ENCODE data around the gene FBXO10.
A peak's percentile ranks its signal among the peaks of the same experiment; 100 is the strongest.

Gene FBXO10

DNA sequence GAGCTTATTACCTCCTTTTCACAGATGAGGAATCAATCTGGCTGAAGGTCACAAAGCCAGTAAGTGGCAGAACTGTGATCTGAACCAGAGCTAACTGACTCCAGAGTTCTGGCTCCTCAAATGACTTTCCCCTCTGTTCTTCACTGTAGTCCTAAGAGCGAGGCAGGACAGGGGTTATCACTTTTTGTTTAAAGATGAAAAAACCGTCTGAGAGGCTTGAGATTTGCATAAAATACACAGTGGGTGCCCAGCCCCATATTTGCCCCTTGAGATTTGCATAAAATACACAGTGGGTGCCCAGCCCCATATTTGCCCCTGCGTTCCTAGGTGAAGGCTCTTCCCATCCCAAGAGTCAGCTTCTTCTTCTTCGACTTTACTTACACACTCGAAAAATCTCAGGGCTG is 667 bp downstream of the FBXO10 start:
- H3K4me3 ChIP-seq (ENCODE audit: low read depth, low read length) = peak overlapping the region; percentile 86
- DNase-seq (ENCODE audit: low read depth) = peak; percentile 54
- TF ChIP-seq CTCF (IDR thresholded peaks at IDR 0.05; ENCODE audit: insufficient read depth, low read depth, low read length, missing control alignments) = no peak

DNA sequence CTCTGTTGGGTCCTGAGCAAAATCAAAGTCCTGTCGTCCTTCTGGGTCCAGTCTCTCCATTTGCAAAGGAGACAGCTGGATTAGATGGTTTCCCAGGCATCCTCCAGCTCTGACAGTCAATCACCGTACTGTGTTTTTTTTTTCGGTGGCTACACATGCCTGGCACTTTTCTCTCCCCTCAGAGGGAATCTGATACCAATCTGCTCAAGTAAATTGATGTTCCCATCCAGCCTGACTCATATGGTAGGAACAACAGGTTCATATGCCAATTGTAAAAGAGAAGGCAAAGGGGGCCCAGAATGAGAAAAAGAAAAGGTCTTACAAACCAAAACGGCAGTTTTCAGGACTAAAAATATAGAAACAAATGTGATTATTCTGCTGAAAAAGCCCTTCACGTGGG is 1.2 kb downstream of the FBXO10 start:
- H3K4me3 ChIP-seq (ENCODE audit: low read depth, low read length) = peak overlapping the region; percentile 86
- no peak for DNase-seq (ENCODE audit: low read depth)

DNA sequence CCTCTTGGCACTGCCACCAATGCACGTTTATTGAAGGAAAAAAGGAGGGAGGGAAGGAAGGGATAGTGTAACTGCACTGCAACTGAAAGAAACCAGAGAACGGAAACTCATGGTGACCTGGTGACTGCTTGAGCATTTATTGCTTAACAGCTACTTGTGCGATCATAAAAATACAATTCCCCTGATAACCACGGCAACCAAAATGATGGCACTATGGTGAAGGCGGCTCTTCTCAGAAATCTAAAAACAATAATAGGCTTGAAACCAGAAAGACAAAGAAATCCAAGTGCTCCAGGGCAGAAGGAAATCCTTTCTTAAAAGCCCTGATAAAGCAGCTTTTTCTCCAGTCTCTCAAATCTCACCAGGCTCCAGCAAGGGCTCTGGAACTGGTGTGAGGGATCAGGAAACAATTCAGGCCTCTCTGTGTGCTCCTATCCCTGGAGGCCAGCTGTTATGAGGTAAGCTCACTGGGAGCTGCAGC is 1.9 kb downstream of the FBXO10 start:
- no peak for TF ChIP-seq CTCF (IDR thresholded peaks at IDR 0.05; ENCODE audit: insufficient read depth, low read depth, low read length, missing control alignments)
- no peak overlapping the region for H3K4me3 ChIP-seq (ENCODE audit: low read depth, low read length)
- no peak for DNase-seq (ENCODE audit: low read depth)

More for the DNA sequence above, 1.2 kb downstream of the FBXO10 start:
- no peak for TF ChIP-seq CTCF (IDR thresholded peaks at IDR 0.05; ENCODE audit: insufficient read depth, low read depth, low read length, missing control alignments)

DNA sequence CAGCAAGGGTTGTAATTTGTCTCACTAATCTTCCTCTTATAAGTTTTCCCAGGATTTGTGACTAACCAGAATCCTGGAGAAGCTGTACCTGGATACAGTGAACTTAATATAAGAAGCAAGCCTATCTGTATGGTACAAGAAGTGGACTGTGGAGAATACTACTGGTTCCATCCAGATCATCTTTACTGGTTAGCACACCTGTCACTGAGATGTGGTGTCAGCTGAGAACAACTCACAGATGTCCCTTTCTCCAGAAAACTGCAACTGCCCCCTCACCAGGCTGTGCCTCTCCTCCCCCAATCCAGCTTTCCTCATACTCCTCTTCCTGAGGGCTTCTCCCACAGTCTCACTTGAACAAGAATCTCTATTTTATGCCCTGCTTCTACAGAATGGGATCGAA is 4.9 kb downstream of the FBXO10 start:
- DNase-seq (ENCODE audit: low read depth) = no peak
- no peak overlapping the region for H3K4me3 ChIP-seq (ENCODE audit: low read depth, low read length)
- no peak for TF ChIP-seq CTCF (IDR thresholded peaks at IDR 0.05; ENCODE audit: insufficient read depth, low read depth, low read length, missing control alignments)

DNA sequence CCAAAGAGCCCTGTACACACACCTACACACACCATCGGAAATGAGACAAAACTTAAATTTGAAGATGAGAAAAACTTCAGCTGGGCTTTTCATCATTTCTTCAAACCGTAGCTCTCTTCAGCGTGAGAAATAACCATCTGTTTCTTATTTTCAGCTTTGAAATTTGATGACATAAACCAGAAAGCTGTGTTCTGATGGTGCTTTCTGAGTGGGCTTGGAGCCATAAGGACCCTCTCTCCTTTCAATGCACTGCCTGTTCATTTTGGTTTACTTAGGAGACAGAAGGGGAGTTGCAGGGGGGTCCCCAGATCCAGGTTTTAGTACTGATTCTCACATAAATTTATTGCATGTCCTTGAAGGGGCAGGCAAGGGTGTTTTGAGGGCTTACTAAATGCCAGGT is 9.5 kb downstream of the FBXO10 start:
- no peak for TF ChIP-seq CTCF (IDR thresholded peaks at IDR 0.05; ENCODE audit: insufficient read depth, low read depth, low read length, missing control alignments)
- DNase-seq (ENCODE audit: low read depth) = peak; percentile 64
- H3K4me3 ChIP-seq (ENCODE audit: low read depth, low read length) = peak overlapping the region; percentile 37

DNA sequence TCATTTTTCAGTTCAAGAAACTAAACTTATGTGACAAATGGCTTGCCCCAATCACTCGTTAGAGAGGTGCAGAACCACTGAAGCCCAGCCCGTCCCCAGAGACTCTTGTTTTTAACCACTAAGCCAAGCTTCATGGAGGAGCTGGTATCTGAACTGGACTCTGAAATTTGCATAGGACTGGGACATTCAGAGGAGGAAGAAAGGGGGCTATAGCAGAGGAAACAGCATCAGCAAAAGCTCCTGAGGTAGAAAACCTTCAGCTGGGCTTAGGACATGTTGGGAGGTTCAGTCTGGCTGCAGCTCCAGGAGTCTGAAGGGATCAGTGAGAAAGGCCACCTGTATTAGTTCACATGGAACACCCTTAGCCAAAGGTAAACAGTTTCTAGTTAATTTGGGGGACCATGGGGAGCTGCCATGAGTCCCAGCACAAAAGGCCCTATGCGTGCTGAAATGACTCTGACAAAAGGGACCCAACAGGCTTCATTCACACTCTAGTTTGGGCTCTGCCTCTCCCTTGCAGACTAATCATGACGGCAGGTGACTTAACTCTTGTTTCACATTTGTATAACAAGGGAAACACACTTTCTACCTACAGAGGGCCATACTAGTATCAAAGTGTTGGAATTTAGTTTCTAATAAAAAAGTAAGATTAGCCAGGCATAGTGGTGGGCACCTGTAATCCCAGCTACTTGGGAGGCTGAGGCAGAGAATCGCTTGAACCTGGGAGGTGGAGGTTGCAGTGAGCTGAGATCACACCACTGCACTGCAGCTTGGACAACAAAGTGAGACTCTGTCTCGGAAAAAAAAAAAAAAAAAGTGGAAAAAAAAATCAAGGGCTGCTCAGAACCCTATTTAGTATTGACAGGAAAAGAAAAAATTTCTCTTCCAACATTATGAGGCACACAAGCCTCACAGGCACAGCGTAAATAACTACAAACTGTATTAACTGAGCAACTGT is 10.2 kb downstream of the FBXO10 start:
- TF ChIP-seq CTCF (IDR thresholded peaks at IDR 0.05; ENCODE audit: insufficient read depth, low read depth, low read length, missing control alignments) = no peak
- DNase-seq (ENCODE audit: low read depth) = peak; percentile 91
- peak overlapping the region; percentile 37 for H3K4me3 ChIP-seq (ENCODE audit: low read depth, low read length)

Measured in GM12865 (cell line).